ENCODE data around the gene TNFRSF17.
"Not testable (repeated sequence)": the region's sequence is repeated elsewhere in the genome, so short reads cannot be mapped to it uniquely, and the experiment has no call there.

TNFRSF17 gene

DNA sequence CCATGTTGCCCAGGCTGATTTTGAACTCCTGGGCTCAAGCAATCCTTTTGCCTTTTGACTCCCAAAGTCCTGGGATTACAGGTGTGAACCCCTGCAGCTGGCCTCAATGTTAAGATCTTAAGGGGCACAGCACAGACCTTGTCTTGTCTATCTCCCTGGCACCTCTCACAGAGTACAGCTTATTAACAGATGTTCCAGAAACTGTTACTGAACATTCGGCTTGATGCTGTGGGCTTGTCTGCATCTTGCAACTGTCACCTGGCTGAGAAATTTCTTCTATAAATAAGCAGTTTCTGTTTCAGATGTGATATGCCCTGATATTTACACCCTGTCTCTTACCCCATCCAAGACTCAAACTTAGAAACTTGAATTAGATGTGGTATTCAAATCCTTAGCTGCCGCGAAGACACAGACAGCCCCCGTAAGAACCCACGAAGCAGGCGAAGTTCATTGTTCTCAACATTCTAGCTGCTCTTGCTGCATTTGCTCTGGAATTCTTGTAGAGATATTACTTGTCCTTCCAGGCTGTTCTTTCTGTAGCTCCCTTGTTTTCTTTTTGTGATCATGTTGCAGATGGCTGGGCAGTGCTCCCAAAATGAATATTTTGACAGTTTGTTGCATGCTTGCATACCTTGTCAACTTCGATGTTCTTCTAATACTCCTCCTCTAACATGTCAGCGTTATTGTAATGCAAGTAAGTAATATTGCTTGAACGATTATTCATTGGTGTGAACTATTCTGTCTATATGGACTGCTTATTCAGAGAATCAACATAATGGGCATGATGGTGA, at the start of gene TNFRSF17:
TNFRSF17 (plus strand) TSS at position 450 of the 791 bp plus-strand sequence; CDS start at position 565, 115 bp downstream.
- peak; percentile 40 for DNase-seq (ENCODE audit: low spot score)

DNA sequence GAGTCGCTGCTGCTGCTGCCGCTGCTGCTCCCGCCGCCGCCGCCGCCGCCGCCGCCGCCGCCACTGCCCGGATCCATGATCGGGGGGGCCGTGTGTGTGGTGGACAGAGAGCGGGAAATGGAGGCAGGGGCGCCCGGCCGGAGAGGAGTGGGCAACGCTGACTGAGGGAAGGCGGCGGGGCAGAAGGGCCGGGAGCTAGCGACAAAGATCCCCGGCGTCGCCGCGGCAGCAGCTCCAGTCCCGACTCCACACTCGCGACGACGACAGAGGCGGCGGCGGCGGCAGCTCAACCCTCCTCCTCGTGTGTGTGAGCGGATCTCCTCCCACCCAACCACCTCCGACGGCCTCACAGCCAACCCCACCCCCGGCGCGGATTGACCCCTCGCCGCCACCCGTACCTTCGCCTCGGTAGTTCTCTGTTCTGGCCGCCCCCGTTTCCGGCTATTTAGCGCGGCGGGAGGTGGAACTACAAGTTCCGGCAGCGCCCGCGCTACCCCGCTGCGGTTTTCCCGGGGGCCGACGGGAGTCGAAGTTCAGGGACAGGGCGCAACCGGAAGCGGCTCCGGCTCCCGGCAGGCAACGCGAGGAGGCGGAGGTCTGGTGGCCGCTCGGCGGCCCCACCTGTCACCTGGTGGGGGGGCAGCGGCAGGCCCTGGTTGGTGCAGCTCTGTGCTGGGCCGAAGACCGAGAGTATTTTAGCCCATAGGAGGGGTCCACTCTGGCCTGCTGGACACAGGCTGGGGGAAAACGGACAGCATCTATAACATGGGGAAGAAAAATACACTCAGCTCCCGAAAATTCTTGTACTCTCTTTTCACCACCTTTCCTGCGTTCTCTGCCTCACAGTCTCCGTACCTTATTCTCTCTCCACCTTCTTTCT, 49.1 kb upstream of the TNFRSF17 start, which contains the start of gene GSPT1:
GSPT1 (minus strand) TSS at position 313 of the 880 bp plus-strand sequence; CDS start at position 77, 236 bp downstream.
- peak; percentile 97 for DNase-seq (ENCODE audit: low spot score)

DNA sequence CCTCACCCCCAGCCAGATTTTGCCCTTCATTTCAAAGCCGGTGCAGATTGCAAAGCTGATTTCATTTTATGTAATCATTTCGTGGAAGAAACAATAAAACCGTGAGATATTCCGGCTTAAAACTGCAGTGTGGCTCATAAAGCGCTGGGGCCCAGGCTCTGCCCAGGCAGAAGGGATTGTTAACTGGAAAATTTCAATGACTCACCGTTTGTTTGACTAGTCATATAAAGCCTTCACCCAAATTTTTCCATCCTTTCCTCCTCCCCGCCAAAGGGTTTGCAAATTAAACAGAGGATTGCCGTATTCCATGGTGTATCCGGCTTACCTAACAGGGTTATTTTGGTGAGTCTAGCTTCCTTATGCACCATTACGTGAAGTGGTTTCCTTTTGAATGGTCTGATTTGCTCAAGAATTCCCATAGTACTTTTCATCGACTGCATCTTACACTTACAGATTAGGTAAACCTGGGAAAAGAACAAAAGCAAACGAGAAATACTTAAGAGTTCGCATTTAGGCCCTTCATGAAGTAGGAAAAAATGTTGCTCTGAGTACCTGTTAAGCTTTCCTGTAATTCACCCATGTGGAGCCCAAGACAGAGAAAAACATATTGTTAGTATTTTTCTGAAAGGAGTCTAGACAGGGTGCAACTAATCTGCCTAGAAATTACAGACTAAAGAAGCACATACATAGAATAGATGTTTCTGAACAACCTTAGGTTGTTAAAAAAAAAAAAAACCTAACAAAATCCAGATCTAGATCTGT, 48.3 kb upstream of the TNFRSF17 start:
- DNase-seq (ENCODE audit: low spot score), result peak; percentile 71

DNA sequence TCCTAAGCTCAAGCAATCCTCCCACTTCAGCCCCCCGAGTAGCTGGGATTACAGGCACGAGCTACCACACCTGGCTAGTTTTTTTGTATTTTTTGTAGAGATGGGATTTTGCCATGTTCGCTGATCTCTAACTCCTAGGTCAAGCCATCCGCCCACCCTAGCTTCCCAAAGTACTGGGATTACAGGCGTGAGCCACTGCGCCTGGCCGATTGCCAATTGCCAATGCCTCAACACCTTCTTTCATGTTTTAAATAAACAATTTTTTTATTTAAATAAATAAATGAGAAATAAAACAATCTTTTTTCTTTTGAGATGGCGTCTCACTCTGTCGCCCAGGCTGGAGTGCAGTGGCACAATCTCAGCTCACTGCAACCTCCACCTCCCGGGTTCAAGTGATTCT, 41.0 kb upstream of the TNFRSF17 start:
- DNase-seq (ENCODE audit: low spot score), result not testable (repeated sequence)

DNA sequence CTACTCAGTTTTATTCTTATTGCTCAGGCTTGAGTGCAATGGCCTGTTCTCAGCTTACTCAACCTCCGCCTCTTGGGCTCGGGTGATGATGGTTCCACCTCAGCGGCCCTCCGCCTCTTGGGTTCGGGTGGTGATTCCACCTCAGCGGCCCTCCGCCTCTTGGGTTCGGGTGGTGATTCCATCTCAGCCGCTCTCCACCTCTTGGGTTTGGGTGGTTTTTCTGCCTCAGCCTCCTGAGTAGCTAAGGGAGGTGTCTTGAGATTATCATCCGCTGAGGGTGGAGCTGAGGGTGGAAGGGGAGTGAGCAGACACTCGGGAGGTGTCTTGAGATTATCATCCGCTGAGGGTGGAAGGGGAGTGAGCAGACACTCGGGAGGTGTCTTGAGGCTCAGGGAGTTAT, 37.7 kb upstream of the TNFRSF17 start:
- DNase-seq (ENCODE audit: low spot score), result not testable (repeated sequence)

DNA sequence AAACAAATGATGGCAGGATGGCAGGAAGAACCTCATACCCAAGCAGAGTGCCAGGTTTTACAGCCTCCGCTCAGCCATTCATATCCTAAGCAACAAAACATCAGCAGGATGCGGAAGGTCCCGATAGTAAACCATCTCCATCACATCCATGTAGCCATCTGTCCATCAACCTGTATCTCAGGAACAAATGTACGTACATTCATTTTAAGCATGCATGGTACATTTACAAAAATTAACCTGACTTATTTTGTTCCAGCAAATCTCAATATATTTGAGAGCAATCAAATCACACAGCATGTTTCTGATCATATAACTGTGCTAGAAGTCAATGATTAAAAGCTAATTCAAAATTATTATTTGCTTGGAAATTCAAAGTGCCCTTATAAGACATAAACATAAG, 23.1 kb upstream of the TNFRSF17 start, which contains the start of gene NPIPB2:
NPIPB2 (minus strand) TSS at position 101 of the 400 bp plus-strand sequence; CDS start at position 101, 0 bp downstream.
- DNase-seq (ENCODE audit: low spot score), result not testable (repeated sequence)

DNA sequence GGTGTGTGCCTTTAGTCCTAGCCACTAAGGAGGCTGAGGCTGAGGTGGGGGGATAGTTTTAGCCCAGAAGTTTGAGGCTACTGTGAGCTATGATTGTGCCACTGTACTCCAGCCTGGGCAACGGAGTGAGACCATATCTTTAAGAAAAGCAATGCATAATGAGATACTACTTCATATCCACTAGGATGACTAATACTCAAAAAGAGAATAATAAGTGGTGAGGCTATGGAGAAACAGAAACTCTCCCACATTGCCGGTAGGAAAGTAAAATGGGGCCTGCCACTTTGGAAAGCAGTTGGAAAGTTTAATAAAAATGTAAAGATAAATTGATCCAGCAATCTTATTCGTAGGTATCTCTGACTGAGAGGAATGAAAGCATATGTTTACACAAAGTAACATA, 18.6 kb upstream of the TNFRSF17 start:
- no peak for DNase-seq (ENCODE audit: low spot score)

DNA sequence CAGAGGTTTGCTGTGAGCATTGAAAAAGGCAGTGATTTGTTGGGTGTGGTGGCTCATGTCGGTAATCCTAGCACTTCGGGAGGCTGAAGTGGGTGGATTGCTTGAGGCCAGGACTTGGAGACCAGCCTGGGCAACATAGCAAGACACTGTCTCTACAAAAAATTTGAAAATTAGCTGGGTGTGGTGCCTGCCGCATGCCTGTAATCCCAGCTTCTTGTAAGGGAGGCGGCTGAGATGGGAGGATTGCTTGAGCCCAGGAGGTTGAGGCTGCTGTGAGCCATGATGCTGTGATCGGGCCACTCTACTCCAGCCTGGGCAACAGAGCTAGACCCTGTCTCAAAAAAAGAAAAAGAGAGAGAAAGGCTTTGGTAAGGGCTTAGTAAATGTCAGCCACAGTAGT, 16.2 kb upstream of the TNFRSF17 start:
- DNase-seq (ENCODE audit: low spot score), result no peak

DNA sequence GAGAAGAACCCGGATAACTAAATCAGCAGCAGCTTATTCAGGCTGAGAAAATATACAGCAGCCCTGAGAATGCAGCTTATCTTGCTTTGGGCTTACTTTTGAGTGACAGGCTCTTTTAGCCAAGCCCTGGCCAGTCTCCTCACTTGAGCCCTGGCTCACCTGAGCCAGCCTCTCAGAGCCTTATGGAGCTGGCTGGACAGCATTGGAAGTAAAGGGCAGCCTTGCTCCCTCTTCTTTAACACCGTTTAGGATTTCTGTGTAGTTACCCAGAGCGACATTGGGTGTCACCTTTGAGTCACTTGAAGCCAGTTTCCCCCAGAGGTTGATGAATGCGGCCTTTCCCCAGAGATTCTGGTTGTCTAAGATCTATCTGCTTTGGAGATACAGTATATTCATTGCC, 15.5 kb upstream of the TNFRSF17 start:
- peak; percentile 70 for DNase-seq (ENCODE audit: low spot score)

DNA sequence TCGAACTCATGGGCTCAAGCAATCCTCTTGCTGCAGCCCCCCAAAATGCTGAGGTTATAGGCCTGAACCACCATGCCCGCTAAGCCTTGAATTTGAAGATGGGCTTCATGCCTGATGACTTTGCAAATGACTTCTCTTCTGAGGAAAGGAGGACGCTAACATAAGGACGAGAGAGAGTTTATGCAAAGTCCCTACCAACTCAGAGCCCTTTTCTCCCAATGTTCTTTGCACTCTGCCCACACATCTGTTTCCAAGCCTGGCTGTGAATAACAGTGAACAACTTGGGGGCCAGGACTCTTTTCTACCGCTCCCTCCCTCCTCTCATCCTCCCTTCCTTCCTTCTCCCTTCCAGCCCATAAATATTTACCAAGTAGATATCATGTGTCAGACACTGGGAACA, 14.6 kb upstream of the TNFRSF17 start:
- DNase-seq (ENCODE audit: low spot score), result no peak

DNA sequence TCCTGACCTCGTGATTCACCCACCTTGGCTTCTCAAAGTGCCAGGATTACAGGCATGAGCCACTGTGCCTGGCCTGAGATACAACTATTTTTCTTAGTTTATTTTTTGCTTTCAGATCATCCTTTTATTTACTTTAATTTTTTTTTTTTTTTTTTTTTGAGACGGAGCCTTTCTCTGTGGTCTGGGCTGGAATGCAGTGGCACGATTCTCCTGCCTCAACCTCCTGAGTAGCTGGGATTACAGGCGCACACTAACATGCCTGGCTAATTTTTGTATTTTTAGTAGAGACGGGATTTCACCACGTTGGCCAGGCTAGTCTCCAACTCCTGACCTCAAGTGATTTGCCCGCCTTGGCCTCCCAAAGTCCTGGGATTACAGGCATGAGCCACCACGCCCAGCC, 11.4 kb upstream of the TNFRSF17 start:
- not testable (repeated sequence) for DNase-seq (ENCODE audit: low spot score)

DNA sequence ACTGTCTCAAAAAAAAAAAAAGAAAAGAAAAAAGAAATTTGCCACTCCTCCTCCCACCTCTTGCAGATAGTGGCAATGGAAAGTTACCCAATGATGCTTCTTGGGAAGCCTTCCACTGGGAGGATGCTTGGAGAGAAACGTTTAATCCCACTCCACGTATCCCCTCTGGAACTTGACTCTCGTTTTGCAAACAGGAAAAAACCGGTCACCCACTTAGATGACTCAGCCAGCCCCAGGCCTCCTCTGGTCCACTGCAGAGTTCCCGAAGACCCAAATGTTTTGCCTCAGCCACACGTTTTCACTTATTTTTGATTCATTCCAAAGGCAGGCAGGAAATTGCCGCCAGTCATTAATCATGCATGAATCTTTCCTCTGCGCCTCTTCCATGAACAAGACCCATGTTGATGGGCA, 9.3 kb upstream of the TNFRSF17 start:
- peak; percentile 90 for DNase-seq (ENCODE audit: low spot score)

DNA sequence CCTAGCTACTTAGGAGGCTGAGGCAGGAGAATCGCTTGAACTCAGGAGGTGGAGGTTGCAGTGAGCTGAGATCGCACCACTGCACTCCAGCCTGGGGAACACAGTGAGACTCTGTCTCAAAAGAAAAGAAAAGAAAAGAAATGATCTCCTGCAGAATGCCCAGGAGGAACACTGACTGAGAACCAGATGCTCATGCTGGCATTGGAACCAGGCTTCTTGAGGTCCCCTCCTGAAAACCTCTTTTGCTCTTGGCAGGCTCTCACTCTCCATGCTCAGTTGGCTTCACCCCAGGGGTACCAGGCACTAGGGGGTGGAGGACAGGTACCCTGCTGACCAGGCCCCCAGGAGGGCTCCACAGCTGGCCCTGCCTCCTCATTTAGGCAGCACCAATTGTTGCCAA, 8.5 kb upstream of the TNFRSF17 start:
- DNase-seq (ENCODE audit: low spot score), result no peak

DNA sequence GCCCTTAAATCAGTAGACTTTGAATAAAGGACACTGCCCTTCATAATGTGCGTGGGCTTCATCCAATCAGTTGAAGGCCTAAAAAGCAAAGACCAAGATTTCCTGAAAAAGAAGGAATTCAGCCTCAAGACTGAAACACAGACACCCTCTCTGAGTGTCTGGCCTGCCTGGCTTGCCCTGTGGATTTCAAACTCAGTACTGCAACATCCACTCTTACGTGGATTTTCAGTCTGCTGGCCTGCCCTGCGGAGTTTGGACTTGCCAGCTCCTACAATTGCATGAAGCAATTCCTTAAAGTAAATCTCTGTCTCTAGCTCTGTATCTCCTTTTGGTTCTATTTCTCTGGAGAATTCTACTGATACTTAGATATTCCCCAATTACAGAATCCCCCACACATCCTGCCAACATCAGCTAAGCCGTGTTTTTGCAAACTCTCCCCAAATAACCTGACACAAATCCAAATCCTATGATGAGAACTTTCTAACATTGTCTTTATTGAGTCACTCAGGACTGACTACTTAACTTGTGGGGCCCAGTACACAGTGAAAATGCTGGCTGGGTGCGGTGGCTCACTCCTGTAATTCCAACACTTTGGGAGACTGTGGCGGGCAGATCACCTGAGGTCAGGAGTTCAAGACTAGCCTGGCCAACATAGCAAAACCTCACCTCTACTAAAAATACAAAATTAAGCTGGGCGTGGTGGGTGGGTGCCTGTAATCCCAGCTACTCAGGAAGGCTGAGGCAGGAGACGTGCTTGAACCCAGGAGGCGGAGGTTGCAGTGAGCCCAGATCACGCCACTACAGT, 7.2 kb upstream of the TNFRSF17 start:
- DNase-seq (ENCODE audit: low spot score), result no peak

DNA sequence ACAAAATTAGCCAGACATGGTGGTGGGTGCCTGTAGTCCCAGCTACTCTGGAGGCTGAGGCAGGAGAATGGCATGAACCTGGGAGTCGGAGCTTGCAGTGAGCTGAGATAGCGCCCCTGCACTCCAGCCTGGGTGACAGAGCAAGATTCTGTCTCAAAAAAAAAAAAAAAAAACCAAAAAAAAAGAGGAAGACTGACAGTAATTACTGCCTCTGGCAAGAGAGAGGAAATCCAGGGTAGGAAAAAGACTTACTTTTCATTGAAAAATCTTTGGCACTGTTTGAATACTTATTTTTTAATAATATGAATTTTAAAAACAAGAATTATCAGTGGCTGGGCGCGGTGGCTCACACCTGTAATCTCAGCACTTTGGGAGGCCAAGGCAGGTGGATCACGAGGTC, 2.6 kb upstream of the TNFRSF17 start:
- not testable (repeated sequence) for DNase-seq (ENCODE audit: low spot score)

DNA sequence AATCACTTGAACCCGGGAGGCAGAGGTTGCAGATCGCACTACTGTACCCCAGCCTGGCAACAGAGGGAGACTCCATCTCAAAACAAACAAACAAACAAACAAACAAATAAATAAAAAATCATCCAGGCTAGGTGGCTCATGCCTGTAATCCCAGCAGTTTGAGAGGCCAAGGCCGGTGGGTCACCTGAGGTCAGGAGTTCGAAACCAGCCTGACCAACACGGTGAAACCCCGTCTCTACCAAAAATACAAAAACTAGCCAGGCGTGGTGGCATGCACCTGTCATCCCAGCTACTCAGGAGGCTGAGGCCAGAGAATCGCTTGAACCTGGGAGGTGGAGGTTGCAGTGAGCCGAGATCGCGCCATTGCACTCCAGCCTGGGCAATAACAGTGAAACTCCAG, 2.0 kb upstream of the TNFRSF17 start:
- not testable (repeated sequence) for DNase-seq (ENCODE audit: low spot score)

DNA sequence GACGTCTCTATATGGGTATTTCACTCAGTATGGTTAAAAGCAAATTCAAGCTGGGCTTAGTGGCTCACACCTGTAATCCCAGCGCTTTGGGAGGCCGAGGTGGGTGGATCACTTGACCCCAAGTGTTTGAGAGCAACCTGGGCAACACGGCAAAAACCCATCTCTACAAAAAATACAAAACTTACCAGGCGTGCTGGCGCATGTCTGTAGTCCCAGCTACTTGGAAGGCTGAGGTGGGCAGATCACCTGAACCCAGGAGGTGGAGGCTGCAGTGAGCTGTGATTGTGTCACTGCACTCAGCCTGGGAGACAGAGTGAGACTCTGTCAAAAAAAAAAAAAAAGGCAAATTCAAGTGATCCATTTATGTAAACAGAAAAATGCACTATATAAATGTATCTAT, 1.3 kb upstream of the TNFRSF17 start:
- DNase-seq (ENCODE audit: low spot score), result no peak

DNA sequence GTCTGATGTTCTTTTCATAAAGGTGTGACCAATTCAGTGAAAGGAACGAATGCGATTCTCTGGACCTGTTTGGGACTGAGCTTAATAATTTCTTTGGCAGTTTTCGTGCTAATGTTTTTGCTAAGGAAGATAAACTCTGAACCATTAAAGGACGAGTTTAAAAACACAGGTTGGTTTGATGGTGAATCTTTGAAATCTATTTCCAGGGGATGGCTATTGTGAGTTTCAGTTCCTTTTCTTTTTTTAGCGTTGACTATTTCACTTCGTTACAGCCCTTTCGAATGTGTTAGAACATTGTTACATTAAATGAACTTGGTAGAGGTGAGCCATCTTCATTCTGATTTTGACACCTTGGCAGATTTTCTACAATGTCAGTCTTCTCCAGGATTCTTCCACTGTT, 1.2 kb downstream of the TNFRSF17 start:
- no peak for DNase-seq (ENCODE audit: low spot score)

DNA sequence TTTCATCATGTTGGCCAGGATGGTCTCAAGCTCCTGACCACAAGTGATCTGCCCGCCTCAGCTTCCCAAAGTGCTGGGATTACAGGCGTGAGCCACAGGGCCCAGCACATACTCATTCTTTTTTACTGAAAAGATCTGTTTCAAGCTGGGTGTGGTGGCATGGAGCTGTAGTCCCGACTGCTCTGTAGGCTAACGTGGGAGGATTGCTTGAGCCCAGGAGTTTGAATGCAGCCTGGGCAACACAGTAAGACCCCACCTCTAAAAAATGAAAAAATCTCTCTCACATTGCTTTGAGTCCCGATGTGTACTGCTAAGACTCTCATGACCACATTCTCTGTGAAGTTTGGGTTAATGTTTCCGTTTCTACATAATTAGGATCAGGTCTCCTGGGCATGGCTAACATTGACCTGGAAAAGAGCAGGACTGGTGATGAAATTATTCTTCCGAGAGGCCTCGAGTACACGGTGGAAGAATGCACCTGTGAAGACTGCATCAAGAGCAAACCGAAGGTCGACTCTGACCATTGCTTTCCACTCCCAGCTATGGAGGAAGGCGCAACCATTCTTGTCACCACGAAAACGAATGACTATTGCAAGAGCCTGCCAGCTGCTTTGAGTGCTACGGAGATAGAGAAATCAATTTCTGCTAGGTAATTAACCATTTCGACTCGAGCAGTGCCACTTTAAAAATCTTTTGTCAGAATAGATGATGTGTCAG, 2.3 kb downstream of the TNFRSF17 start:
- DNase-seq (ENCODE audit: low spot score), result no peak

DNA sequence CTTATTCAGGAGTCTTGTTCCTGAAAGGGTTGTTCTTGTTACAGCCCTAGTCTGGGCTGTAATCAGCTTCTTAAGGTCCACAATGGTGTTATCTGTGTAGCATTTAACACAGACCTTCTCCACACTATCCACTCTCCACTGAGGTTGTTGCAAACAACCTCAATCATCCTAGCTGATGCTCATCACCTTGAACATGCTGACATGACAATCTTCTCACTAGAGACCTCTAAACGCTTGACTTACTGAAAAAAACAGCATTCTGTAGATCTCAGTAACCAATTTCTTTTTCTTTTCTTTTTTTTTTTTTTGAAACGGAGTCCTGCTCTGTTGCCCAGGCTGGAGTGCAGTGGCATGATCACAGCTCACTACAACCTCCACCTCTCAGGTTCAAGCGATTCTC, 3.6 kb downstream of the TNFRSF17 start:
- DNase-seq (ENCODE audit: low spot score), result no peak

All from GM03348 (cell line).